Panc1 (cell line): ENCODE data around the gene CD3D.

Source experiments
- CTCF ChIP-seq: fragments of 450-650 bp; IDR thresholded peaks from 2 replicates; pipeline ENCODE4 v1.5.1; 2017; ENCODE audit warnings: mild to moderate bottlenecking
- POLR2AphosphoS5 ChIP-seq: IDR thresholded peaks from 2 replicates; pipeline ENCODE4 v1.6.1; 2012; ENCODE audit warnings: mild to moderate bottlenecking, low read depth, low read length, moderate library complexity
- REST ChIP-seq, 2 experiments: IDR thresholded peaks; 2 replicates each; pipeline ENCODE4 v1.6.1; 2011 to 2012; ENCODE audit warnings: low read depth in 2 of 2, control low read depth in 1 of 2, low read length in 1 of 2, mild to moderate bottlenecking in 1 of 2, moderate library complexity in 1 of 2; ENCODE audit not compliant: insufficient read depth in 1 of 2

GRCh38 chr11:118341261-118341660 lies 1.2 kb downstream of the CD3D start:
- TF ChIP-seq CTCF (no peak), REST (IDR thresholded peaks at IDR 0.05; ENCODE audit: insufficient read depth in 1 of 2, low read depth in 2 of 2, low read length in 1 of 2) (no peak), POLR2AphosphoS5 (no peak)
